ENCODE measurements around the gene FNTB.

The FNTB gene

GRCh38 chr14:65000898-65001591 is 14.3 kb downstream of the FNTB start:
- TF ChIP-seq CTCF (IDR thresholded peaks at IDR 0.05; ENCODE audit: control insufficient read depth, extremely low read depth, insufficient read depth) = no peak
- DNase-seq (ENCODE audit: low read depth) = no peak
- H3K4me3 ChIP-seq (ENCODE audit: low read depth, low read length) = no peak overlapping the region

- H3K4me3 ChIP-seq (ENCODE audit: low read depth, low read length) = no peak overlapping the region
- no peak for TF ChIP-seq CTCF (IDR thresholded peaks at IDR 0.05; ENCODE audit: control insufficient read depth, extremely low read depth, insufficient read depth)
- DNase-seq (ENCODE audit: low read depth) = no peak
Observed at GRCh38 chr14:65001723-65002122, 15.0 kb downstream of the FNTB start.

GRCh38 chr14:65002586-65003210 is 16.0 kb downstream of the FNTB start:
- no peak for TF ChIP-seq CTCF (IDR thresholded peaks at IDR 0.05; ENCODE audit: control insufficient read depth, extremely low read depth, insufficient read depth)
- no peak overlapping the region for H3K4me3 ChIP-seq (ENCODE audit: low read depth, low read length)
- DNase-seq (ENCODE audit: low read depth) = no peak

- no peak for DNase-seq (ENCODE audit: low read depth)
- no peak overlapping the region for H3K4me3 ChIP-seq (ENCODE audit: low read depth, low read length)
- no peak for TF ChIP-seq CTCF (IDR thresholded peaks at IDR 0.05; ENCODE audit: control insufficient read depth, extremely low read depth, insufficient read depth)
Observed at GRCh38 chr14:65003394-65003793, 16.7 kb downstream of the FNTB start.

- no peak for DNase-seq (ENCODE audit: low read depth)
- H3K4me3 ChIP-seq (ENCODE audit: low read depth, low read length) = no peak overlapping the region
- no peak for TF ChIP-seq CTCF (IDR thresholded peaks at IDR 0.05; ENCODE audit: control insufficient read depth, extremely low read depth, insufficient read depth)
Observed at GRCh38 chr14:65006261-65006721, 19.6 kb downstream of the FNTB start.

GRCh38 chr14:65007202-65007601 is 20.5 kb downstream of the FNTB start:
- DNase-seq (ENCODE audit: low read depth) = no peak
- no peak overlapping the region for H3K4me3 ChIP-seq (ENCODE audit: low read depth, low read length)
- no peak for TF ChIP-seq CTCF (IDR thresholded peaks at IDR 0.05; ENCODE audit: control insufficient read depth, extremely low read depth, insufficient read depth)

Measured in LNCaP clone FGC (cell line).